GM21367 (cell line): Measurements from ENCODE around the gene UBE2F.
"Not testable (repeated sequence)": the region's sequence is repeated elsewhere in the genome, so short reads cannot be mapped to it uniquely, and the experiment has no call there.

Source experiments
- ATAC-seq: cut with Tn5 transposase; IDR thresholded peaks from one replicate; pipeline ENCODE4 v1.9.1; 2021; ENCODE audit not compliant: unreplicated experiment

UBE2F gene

GRCh38 chr2:238015705-238016104, 48.9 kb downstream of the UBE2F start:
- ATAC-seq = no peak

- no peak for ATAC-seq
Measured at GRCh38 chr2:238016526-238016925, 49.7 kb downstream of the UBE2F start.

GRCh38 chr2:238019962-238020361, 53.1 kb downstream of the UBE2F start:
- no peak for ATAC-seq

- no peak for ATAC-seq
Measured at GRCh38 chr2:238020816-238021215, 54.0 kb downstream of the UBE2F start.

- no peak for ATAC-seq
Measured at GRCh38 chr2:238021327-238021726, 54.5 kb downstream of the UBE2F start.

GRCh38 chr2:238022594-238023157, 55.9 kb downstream of the UBE2F start:
- no peak for ATAC-seq

- no peak for ATAC-seq
Measured at GRCh38 chr2:238023608-238024007, 56.8 kb downstream of the UBE2F start.

- ATAC-seq = no peak
Measured at GRCh38 chr2:238024986-238025385, 58.2 kb downstream of the UBE2F start.

GRCh38 chr2:238025741-238026360, 59.0 kb downstream of the UBE2F start:
- no peak for ATAC-seq

- ATAC-seq = no peak
Measured at GRCh38 chr2:238027058-238027457, 60.2 kb downstream of the UBE2F start.

GRCh38 chr2:238027591-238028415, 61.0 kb downstream of the UBE2F start:
- no peak for ATAC-seq

- no peak for ATAC-seq
Measured at GRCh38 chr2:238029853-238030252, 63.0 kb downstream of the UBE2F start.

GRCh38 chr2:238030422-238031155, 63.8 kb downstream of the UBE2F start:
- ATAC-seq = no peak

GRCh38 chr2:238031751-238032150, 64.9 kb downstream of the UBE2F start:
- no peak for ATAC-seq

GRCh38 chr2:238032755-238033337, 66.0 kb downstream of the UBE2F start:
- no peak for ATAC-seq

- ATAC-seq = not testable (repeated sequence)
Measured at GRCh38 chr2:238033991-238034390, 67.2 kb downstream of the UBE2F start.

GRCh38 chr2:238038203-238038602, 71.4 kb downstream of the UBE2F start:
- no peak for ATAC-seq

- ATAC-seq = no peak
Measured at GRCh38 chr2:238039151-238039550, 72.3 kb downstream of the UBE2F start.

- ATAC-seq = no peak
Measured at GRCh38 chr2:238039985-238040384, 73.2 kb downstream of the UBE2F start.

- no peak for ATAC-seq
Measured at GRCh38 chr2:238040918-238041317, 74.1 kb downstream of the UBE2F start.

- ATAC-seq = no peak
Measured at GRCh38 chr2:238042090-238042489, 75.3 kb downstream of the UBE2F start.
